MM.1S (cell line): ENCODE results near the gene CKLF.

Experiments
- DNase-seq: peaks from one replicate; pipeline ENCODE4 v3.0.0-alpha.2; 2015
- H2AFZ ChIP-seq: fragments of 300-600 bp; sonication (generic); 2 replicates; pipeline ENCODE4 v1.6.0; 2016; ENCODE audit warnings: antibody characterized with exemption, low read length
- H3F3A ChIP-seq: fragments of 300-600 bp; sonication (generic); 2 replicates; pipeline ENCODE4 v1.6.1; 2016; ENCODE audit warnings: mild to moderate bottlenecking, antibody characterized with exemption, low read length, moderate library complexity, mixed read lengths; ENCODE audit not compliant: insufficient read depth
- H3K27ac ChIP-seq: fragments of 300-600 bp; sonication (generic); 2 replicates; pipeline ENCODE4 v1.5.1; 2016; ENCODE audit warnings: mild to moderate bottlenecking, low read length
- H3K27me3 ChIP-seq: fragments of 300-600 bp; sonication (generic); replicated peaks from 2 replicates; pipeline ENCODE4 v1.6.0; 2016; ENCODE audit warnings: low read length; ENCODE audit not compliant: insufficient read depth
- H3K36me3 ChIP-seq: fragments of 300-600 bp; sonication (generic); replicated peaks from 2 replicates; pipeline ENCODE4 v1.6.1; 2016; ENCODE audit warnings: mild to moderate bottlenecking, low read length, mixed read lengths; ENCODE audit not compliant: insufficient read depth
- H3K4me1 ChIP-seq: fragments of 300-600 bp; sonication (generic); 2 replicates; pipeline ENCODE4 v1.6.1; 2016; ENCODE audit warnings: low read length, mixed read lengths
- H3K4me2 ChIP-seq: fragments of 300-600 bp; sonication (generic); 2 replicates; pipeline ENCODE4 v1.6.0; 2016; ENCODE audit warnings: low read depth, low read length
- H3K4me3 ChIP-seq: fragments of 300-600 bp; sonication (generic); 2 replicates; pipeline ENCODE4 v1.5.1; 2016; ENCODE audit warnings: low read length, mixed read lengths
- H3K79me2 ChIP-seq: fragments of 300-600 bp; sonication (generic); 2 replicates; pipeline ENCODE4 v1.6.1; 2016; ENCODE audit warnings: mixed run types, low read length, mixed read lengths
- H3K9ac ChIP-seq: fragments of 300-600 bp; sonication (generic); 2 replicates; pipeline ENCODE4 v1.6.1; 2016; ENCODE audit warnings: low read length, mixed read lengths
- H3K9me2 ChIP-seq: fragments of 300-600 bp; sonication (generic); replicated peaks from 2 replicates; pipeline ENCODE4 v1.6.1; 2016; ENCODE audit warnings: mild to moderate bottlenecking, low read length, mixed read lengths; ENCODE audit not compliant: insufficient read depth
- H3K9me3 ChIP-seq: fragments of 300-600 bp; sonication (generic); replicated peaks from 2 replicates; pipeline ENCODE4 v1.6.1; 2016; ENCODE audit warnings: mild to moderate bottlenecking, low read length, mixed read lengths; ENCODE audit not compliant: insufficient read depth
- H4K20me1 ChIP-seq: fragments of 300-600 bp; sonication (generic); 2 replicates; pipeline ENCODE4 v1.6.1; 2016; ENCODE audit warnings: mild to moderate bottlenecking, low read length, moderate library complexity, mixed read lengths; ENCODE audit not compliant: insufficient read depth
- CTCF ChIP-seq: fragments of 300-600 bp; sonication (generic); IDR thresholded peaks from 2 replicates; pipeline ENCODE4 v1.5.1; 2016; ENCODE audit warnings: antibody characterized with exemption, low read length, mixed read lengths
- EZH2 ChIP-seq: fragments of 300-600 bp; sonication (generic); optimal IDR thresholded peaks from 2 replicates; pipeline ENCODE3; 2017; ENCODE audit warnings: low read depth, mild to moderate bottlenecking, antibody characterized with exemption, low read length, mixed read lengths
- EZH2phosphoT487 ChIP-seq: fragments of 300-600 bp; sonication (generic); IDR thresholded peaks from 2 replicates; pipeline ENCODE4 v1.6.1; 2018; ENCODE audit warnings: antibody characterized with exemption, low read length

Gene CKLF

DNA sequence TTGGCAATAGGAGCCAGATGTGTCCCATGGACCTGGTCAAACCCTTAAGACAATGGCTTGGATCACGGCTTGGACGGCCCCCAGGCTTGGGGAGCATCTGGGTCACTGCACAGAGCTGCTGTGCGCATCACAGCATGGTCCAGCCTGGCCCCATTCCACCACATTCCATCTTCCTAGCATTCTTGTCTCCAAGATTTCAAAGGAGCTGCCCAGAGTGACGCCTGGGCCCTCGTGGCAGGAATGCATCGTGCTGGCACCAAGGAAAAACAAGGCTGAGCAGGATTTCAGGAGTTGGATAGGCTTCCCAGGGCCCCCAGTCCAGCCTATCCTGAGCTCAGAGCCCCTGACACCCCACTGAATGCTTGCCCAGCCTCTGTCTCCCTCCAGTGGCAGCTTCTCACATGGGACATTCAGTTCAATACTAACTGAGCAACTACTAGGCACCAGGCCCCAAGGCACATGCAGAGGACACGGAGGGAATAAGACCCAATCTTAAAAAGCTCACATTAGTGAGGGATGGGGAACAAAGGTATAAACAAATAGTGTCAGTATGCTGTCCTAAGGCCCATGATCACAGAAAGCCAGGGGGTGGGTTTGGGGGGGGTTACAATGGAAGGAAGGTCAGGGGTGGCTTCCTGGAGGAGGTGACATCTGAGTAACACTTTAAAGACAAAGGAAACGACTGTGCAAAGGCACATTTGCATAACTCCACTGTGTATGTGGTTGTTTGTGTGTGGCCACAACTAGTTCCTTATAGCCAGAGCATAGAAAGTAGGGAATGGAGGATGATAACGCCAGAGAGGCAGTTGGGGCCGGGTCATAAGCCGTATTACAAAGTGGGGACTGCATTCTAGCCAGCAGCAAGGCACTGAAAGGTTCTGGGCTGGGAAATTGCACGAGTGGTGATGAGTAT lies 36.5 kb upstream of the CKLF start:
- peak overlapping the region; percentile 52; the same call in 1 of the 2 replicates for H3K4me2 ChIP-seq
- no peaks in the 10 kb centered on the region for H3K9me2 ChIP-seq
- H3K27me3 ChIP-seq = no peaks in the 10 kb centered on the region
- no peak overlapping the region for H2AFZ ChIP-seq
- peak overlapping the region; percentile 96 for H3K27ac ChIP-seq
- peak overlapping the region; percentile 10; the same call in 1 of the 2 replicates for H3K4me3 ChIP-seq
- TF ChIP-seq CTCF = peak; percentile 52
- no peak for TF ChIP-seq EZH2phosphoT487
- peaks cover 26% of the 10 kb centered on the region for H3K79me2 ChIP-seq
- peaks cover 46% of the 10 kb centered on the region for H3K4me1 ChIP-seq
- peak; percentile 63 for DNase-seq
- H3K36me3 ChIP-seq = no peaks in the 10 kb centered on the region
- no peaks in the 10 kb centered on the region for H3K9me3 ChIP-seq
- peaks cover 29% of the 10 kb centered on the region for H3F3A ChIP-seq
- peak overlapping the region; percentile 69 for H3K9ac ChIP-seq
- H4K20me1 ChIP-seq = no peaks in the 10 kb centered on the region

DNA sequence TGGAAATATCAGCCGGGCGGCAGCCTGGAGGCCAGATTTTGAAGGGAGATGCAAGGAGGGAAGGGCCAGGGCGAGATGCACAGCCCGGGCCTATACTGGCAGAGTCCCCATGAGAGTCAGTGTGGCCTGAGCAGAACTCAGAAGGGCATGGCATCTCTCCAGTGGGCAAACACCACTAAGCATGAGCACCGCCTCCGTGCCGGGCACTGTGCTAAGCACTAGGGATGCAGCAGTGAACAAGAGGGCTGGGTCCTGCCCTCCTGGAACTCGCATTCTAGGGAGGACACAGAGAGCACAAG lies 35.9 kb upstream of the CKLF start:
- Histone ChIP-seq H3K4me1 (peaks cover 52% of the 10 kb centered on the region), H3K27me3 (no peaks in the 10 kb centered on the region), H3K9me3 (no peaks in the 10 kb centered on the region), H2AFZ (no peak overlapping the region), H3K36me3 (no peaks in the 10 kb centered on the region), H3K9me2 (no peaks in the 10 kb centered on the region), H3K9ac (peak overlapping the region; percentile 69), H3F3A (peaks cover 35% of the 10 kb centered on the region), H3K4me3 (peak overlapping the region; percentile 10; the same call in 1 of the 2 replicates), H3K27ac (peak overlapping the region; percentile 96), H3K79me2 (peaks cover 32% of the 10 kb centered on the region), H4K20me1 (no peaks in the 10 kb centered on the region), H3K4me2 (peak overlapping the region; percentile 52; the same call in 1 of the 2 replicates)
- TF ChIP-seq EZH2 (no peak), CTCF (no peak), EZH2phosphoT487 (no peak)
- DNase-seq = no peak

- Histone ChIP-seq H4K20me1 (no peaks in the 10 kb centered on the region), H3K9me3 (no peaks in the 10 kb centered on the region), H3K9me2 (no peaks in the 10 kb centered on the region), H3K36me3 (no peaks in the 10 kb centered on the region), H3K27ac (peak overlapping the region; percentile 96), H3F3A (peaks cover 41% of the 10 kb centered on the region), H3K4me2 (peak overlapping the region; percentile 78), H3K4me1 (peaks cover 58% of the 10 kb centered on the region), H3K9ac (peak overlapping the region; percentile 89), H3K27me3 (no peaks in the 10 kb centered on the region), H3K79me2 (peaks cover 35% of the 10 kb centered on the region), H2AFZ (no peak overlapping the region), H3K4me3 (peak overlapping the region; percentile 59)
- peak; percentile 99 for DNase-seq
- TF ChIP-seq EZH2phosphoT487 = no peak
- no peak for TF ChIP-seq EZH2
- no peak for TF ChIP-seq CTCF
Observed at GRCh38 chr16:66516808-66517585, 35.4 kb upstream of the CKLF start.
